GM04503 (cell line): ENCODE results near the gene AGAP1.
"Not testable (repeated sequence)": the region's sequence is repeated elsewhere in the genome, so short reads cannot be mapped to it uniquely, and the experiment has no call there.

Experiments
- DNase-seq: peaks from one replicate; pipeline ENCODE4 v3.0.0-alpha.2; 2012; ENCODE audit warnings: low read depth

AGAP1 gene

GRCh38 chr2:236065314-236066160, 571.7 kb downstream of the AGAP1 start:
- no peak for DNase-seq

GRCh38 chr2:236070236-236070635, 576.4 kb downstream of the AGAP1 start:
- DNase-seq, result no peak

- DNase-seq, result no peak
Observed at GRCh38 chr2:236073246-236073645, 579.4 kb downstream of the AGAP1 start.

GRCh38 chr2:236073867-236074655, 580.2 kb downstream of the AGAP1 start:
- DNase-seq, result no peak

- DNase-seq, result no peak
Observed at GRCh38 chr2:236075802-236076201, 582.0 kb downstream of the AGAP1 start.

- DNase-seq, result no peak
Observed at GRCh38 chr2:236078297-236079255, 584.7 kb downstream of the AGAP1 start.

GRCh38 chr2:236080412-236080811, 586.6 kb downstream of the AGAP1 start:
- DNase-seq, result no peak

- DNase-seq, result no peak
Observed at GRCh38 chr2:236081171-236081570, 587.3 kb downstream of the AGAP1 start.

GRCh38 chr2:236082061-236082460, 588.2 kb downstream of the AGAP1 start:
- no peak for DNase-seq

- no peak for DNase-seq
Observed at GRCh38 chr2:236083934-236084333, 590.1 kb downstream of the AGAP1 start.

GRCh38 chr2:236085211-236085610, 591.4 kb downstream of the AGAP1 start:
- no peak for DNase-seq

- DNase-seq, result no peak
Observed at GRCh38 chr2:236085647-236086046, 591.8 kb downstream of the AGAP1 start.

GRCh38 chr2:236086403-236086970, 592.6 kb downstream of the AGAP1 start:
- DNase-seq, result no peak

GRCh38 chr2:236086971-236087465, 593.2 kb downstream of the AGAP1 start:
- no peak for DNase-seq

- no peak for DNase-seq
Observed at GRCh38 chr2:236088368-236089057, 594.7 kb downstream of the AGAP1 start.

GRCh38 chr2:236089271-236090026, 595.6 kb downstream of the AGAP1 start:
- peak; percentile 45 for DNase-seq

- no peak for DNase-seq
Observed at GRCh38 chr2:236090027-236090382, 596.2 kb downstream of the AGAP1 start.

- DNase-seq, result not testable (repeated sequence)
Observed at GRCh38 chr2:236090826-236091225, 597.0 kb downstream of the AGAP1 start.

- DNase-seq, result no peak
Observed at GRCh38 chr2:236092714-236093113, 598.9 kb downstream of the AGAP1 start.

- DNase-seq, result no peak
Observed at GRCh38 chr2:236093134-236093533, 599.3 kb downstream of the AGAP1 start.
